Liver (tissue), 9 donors: ENCODE measurements around the gene EMSY. TPM values are rescaled to one million over a fixed set of nuclear protein-coding genes. Genes with fewer than 3 reads are reported as not detected.

ENCODE experiments used
- DNase-seq: peaks from one replicate; pipeline ENCODE4 v3.0.0-alpha.2; 2017; ENCODE audit warnings: low spot score
- H3K27ac ChIP-seq, 2 donors: one replicate each; pipeline ENCODE4 v1.7.0; 2013; ENCODE audit warnings: inconsistent platforms in 2 of 2, low read length in 2 of 2, control low read depth in 1 of 2, low read depth in 1 of 2, mild to moderate bottlenecking in 1 of 2
- H3K27me3 ChIP-seq, 4 donors: one replicate each; pipeline versions ENCODE4 v1.6.1 to v1.7.0; 2013; ENCODE audit warnings: low read length in 3 of 4, inconsistent platforms in 1 of 4, mild to moderate bottlenecking in 1 of 4, moderate library complexity in 1 of 4; ENCODE audit not compliant: control insufficient read depth in 4 of 4, insufficient read depth in 4 of 4
- H3K36me3 ChIP-seq, 4 donors: one replicate each; pipeline versions ENCODE4 v1.6.1 to v1.7.0; 2013; ENCODE audit warnings: low read length in 3 of 4, mild to moderate bottlenecking in 3 of 4, low read depth in 1 of 4, moderate library complexity in 1 of 4; ENCODE audit not compliant: control insufficient read depth in 4 of 4, insufficient read depth in 3 of 4
- H3K4me1 ChIP-seq, 4 donors: one replicate each; pipeline versions ENCODE4 v1.6.1 to v1.7.0; 2013; ENCODE audit warnings: low read length in 3 of 4, mild to moderate bottlenecking in 3 of 4, moderate library complexity in 1 of 4; ENCODE audit not compliant: control insufficient read depth in 4 of 4, insufficient read depth in 4 of 4
- H3K4me3 ChIP-seq, 3 donors: one replicate each; pipeline versions ENCODE4 v1.6.1 to v1.7.0; 2013; ENCODE audit warnings: low read length in 3 of 3, control low read depth in 1 of 3, low read depth in 1 of 3, mild to moderate bottlenecking in 1 of 3
- H3K9ac ChIP-seq, 2 donors: one replicate each; pipeline ENCODE4 v1.7.0; 2013; ENCODE audit warnings: low read length in 2 of 2, mild to moderate bottlenecking in 2 of 2, moderate library complexity in 2 of 2, control low read depth in 1 of 2, low read depth in 1 of 2
- H3K9me3 ChIP-seq, 4 donors: one replicate each; pipeline versions ENCODE4 v1.6.1 to v1.7.0; 2013; ENCODE audit warnings: low read length in 3 of 4; ENCODE audit not compliant: control insufficient read depth in 4 of 4
- CTCF ChIP-seq: fragments of 150-350 bp; IDR thresholded peaks from 2 replicates; pipeline ENCODE4 v1.5.1; 2017; ENCODE audit warnings: improper control_type of control experiment, low read depth, low read length; ENCODE audit not compliant: missing input control
- EGR1 ChIP-seq, 2 donors: IDR thresholded peaks; 2 replicates each; pipeline ENCODE4 v1.6.1; 2016 to 2018; ENCODE audit warnings: antibody characterized with exemption in 2 of 2, low read depth in 2 of 2
- FOXA2 ChIP-seq: IDR thresholded peaks from 2 replicates; pipeline ENCODE4 v1.6.1; 2016; ENCODE audit warnings: antibody characterized with exemption
- GABPA ChIP-seq, 2 donors: IDR thresholded peaks in 1 of 2; conservative IDR thresholded peaks in 1 of 2; 2 replicates each; pipeline ENCODE4 v1.6.1; 2016; ENCODE audit warnings: antibody characterized with exemption in 2 of 2, mild to moderate bottlenecking in 1 of 2, moderate library complexity in 1 of 2
- HNF4A ChIP-seq, 2 donors: conservative IDR thresholded peaks; 2 replicates each; pipeline ENCODE4 v1.6.1; 2016; ENCODE audit warnings: antibody characterized with exemption in 2 of 2, mild to moderate bottlenecking in 2 of 2
- HNF4G ChIP-seq: IDR thresholded peaks from 2 replicates; pipeline ENCODE4 v1.6.1; 2016; ENCODE audit warnings: antibody characterized with exemption
- JUND ChIP-seq, 2 donors: IDR thresholded peaks; 2 replicates each; pipeline ENCODE4 v1.6.1; 2016; ENCODE audit warnings: antibody characterized with exemption in 2 of 2
- MAX ChIP-seq: IDR thresholded peaks from 2 replicates; pipeline ENCODE4 v1.6.1; 2016; ENCODE audit warnings: antibody characterized with exemption
- NR2F2 ChIP-seq: IDR thresholded peaks from 2 replicates; pipeline ENCODE4 v1.6.1; 2016; ENCODE audit warnings: antibody characterized with exemption
- RAD21 ChIP-seq, 2 donors: IDR thresholded peaks; 2 replicates each; pipeline ENCODE4 v1.6.1; 2016; ENCODE audit warnings: antibody characterized with exemption in 2 of 2, mild to moderate bottlenecking in 2 of 2
- RXRA ChIP-seq, 2 donors: IDR thresholded peaks; 2 replicates each; pipeline ENCODE4 v1.6.1; 2017 to 2018; ENCODE audit warnings: antibody characterized with exemption in 2 of 2, mild to moderate bottlenecking in 1 of 2
- SP1 ChIP-seq: IDR thresholded peaks from 2 replicates; pipeline ENCODE4 v1.6.1; 2018; ENCODE audit warnings: antibody characterized with exemption, mild to moderate bottlenecking
- polyA plus RNA-seq, 2 donors: library from polyadenylated mRNA; stranded (reverse) in 1 of 2; unstranded in 1 of 2; fragments of 200-250 nt in 1 of 2; fragments of >200 nt in 1 of 2; fragmentation: Nextera tagmentation in 1 of 2; extraction: Ambion mirVana in 1 of 2; gene quantifications; one replicate each; pipeline versions ENCODE4 v1.2.1 to v1.2.3, GENCODE V29; 2013 to 2015
- total RNA-seq, 2 donors: library from RNA; depleted of rRNA; stranded (reverse); fragments of >200 nt; gene quantifications; one replicate each; pipeline ENCODE4 v1.2.3, GENCODE V29; 2014
- TF ChIP-seq, protein P1 (sequence below): IDR thresholded peaks from 2 replicates; pipeline ENCODE4 v1.6.1; 2016; ENCODE audit warnings: antibody characterized with exemption, mild to moderate bottlenecking
- TF ChIP-seq, protein P2 (sequence below): IDR thresholded peaks from 2 replicates; pipeline ENCODE4 v1.6.1; 2016; ENCODE audit warnings: antibody characterized with exemption
- TF ChIP-seq, protein P3 (sequence below): IDR thresholded peaks from 2 replicates; pipeline ENCODE4 v1.6.1; 2016; ENCODE audit warnings: antibody characterized with exemption
- donor health status: healthy.
- donor health status: healthy.
- donor health status: healthy.
- donor health status: healthy.
- donor health status: healthy.

Gene EMSY
- total and polyA plus RNA-seq, 4 donors = 4.2 to 14.8 (median 8.9) TPM

DNA sequence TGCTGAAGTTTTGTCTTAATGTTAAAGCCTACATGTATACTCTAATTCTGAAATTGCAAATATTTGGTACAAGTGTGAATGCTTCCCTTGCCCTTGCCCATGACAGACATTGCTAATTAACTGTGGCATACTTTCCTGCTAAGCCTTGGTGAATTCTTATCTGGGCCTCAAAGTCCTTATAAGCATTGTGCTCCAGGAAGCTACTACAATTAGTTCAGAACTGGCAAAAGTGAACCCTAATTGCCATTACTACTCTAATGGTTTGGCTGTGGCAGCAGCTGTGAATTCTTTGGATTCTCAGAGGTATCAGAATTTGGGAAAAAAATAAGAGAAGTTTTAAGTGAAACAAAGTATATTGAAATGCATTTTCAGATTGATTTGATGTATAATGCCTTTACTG lies 24.3 kb downstream of the EMSY start:
- H3K27ac ChIP-seq = no peak overlapping the region
- DNase-seq = no peak
- H3K27me3 ChIP-seq = no peaks in the 10 kb centered on the region
- TF ChIP-seq JUND (IDR thresholded peaks at IDR 0.05) (no peak), GABPA (IDR thresholded peaks at IDR 0.05 in 1 of 2, conservative IDR thresholded peaks at IDR 0.05 in 1 of 2) (no peak), NR2F2 (no peak), FOXA2 (no peak), EGR1 (IDR thresholded peaks at IDR 0.05; ENCODE audit: low read depth in 2 of 2) (no peak), SP1 (no peak), CTCF (no peak), HNF4G (no peak), HNF4A (conservative IDR thresholded peaks at IDR 0.05) (no peak), RAD21 (IDR thresholded peaks at IDR 0.05) (no peak), RXRA (IDR thresholded peaks at IDR 0.05) (no peak), MAX (no peak)
- TF ChIP-seq, protein P1, sequence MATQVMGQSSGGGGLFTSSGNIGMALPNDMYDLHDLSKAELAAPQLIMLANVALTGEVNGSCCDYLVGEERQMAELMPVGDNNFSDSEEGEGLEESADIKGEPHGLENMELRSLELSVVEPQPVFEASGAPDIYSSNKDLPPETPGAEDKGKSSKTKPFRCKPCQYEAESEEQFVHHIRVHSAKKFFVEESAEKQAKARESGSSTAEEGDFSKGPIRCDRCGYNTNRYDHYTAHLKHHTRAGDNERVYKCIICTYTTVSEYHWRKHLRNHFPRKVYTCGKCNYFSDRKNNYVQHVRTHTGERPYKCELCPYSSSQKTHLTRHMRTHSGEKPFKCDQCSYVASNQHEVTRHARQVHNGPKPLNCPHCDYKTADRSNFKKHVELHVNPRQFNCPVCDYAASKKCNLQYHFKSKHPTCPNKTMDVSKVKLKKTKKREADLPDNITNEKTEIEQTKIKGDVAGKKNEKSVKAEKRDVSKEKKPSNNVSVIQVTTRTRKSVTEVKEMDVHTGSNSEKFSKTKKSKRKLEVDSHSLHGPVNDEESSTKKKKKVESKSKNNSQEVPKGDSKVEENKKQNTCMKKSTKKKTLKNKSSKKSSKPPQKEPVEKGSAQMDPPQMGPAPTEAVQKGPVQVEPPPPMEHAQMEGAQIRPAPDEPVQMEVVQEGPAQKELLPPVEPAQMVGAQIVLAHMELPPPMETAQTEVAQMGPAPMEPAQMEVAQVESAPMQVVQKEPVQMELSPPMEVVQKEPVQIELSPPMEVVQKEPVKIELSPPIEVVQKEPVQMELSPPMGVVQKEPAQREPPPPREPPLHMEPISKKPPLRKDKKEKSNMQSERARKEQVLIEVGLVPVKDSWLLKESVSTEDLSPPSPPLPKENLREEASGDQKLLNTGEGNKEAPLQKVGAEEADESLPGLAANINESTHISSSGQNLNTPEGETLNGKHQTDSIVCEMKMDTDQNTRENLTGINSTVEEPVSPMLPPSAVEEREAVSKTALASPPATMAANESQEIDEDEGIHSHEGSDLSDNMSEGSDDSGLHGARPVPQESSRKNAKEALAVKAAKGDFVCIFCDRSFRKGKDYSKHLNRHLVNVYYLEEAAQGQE = no peak
- TF ChIP-seq, protein P2, sequence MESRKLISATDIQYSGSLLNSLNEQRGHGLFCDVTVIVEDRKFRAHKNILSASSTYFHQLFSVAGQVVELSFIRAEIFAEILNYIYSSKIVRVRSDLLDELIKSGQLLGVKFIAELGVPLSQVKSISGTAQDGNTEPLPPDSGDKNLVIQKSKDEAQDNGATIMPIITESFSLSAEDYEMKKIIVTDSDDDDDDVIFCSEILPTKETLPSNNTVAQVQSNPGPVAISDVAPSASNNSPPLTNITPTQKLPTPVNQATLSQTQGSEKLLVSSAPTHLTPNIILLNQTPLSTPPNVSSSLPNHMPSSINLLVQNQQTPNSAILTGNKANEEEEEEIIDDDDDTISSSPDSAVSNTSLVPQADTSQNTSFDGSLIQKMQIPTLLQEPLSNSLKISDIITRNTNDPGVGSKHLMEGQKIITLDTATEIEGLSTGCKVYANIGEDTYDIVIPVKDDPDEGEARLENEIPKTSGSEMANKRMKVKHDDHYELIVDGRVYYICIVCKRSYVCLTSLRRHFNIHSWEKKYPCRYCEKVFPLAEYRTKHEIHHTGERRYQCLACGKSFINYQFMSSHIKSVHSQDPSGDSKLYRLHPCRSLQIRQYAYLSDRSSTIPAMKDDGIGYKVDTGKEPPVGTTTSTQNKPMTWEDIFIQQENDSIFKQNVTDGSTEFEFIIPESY = no peak
- TF ChIP-seq, protein P3, sequence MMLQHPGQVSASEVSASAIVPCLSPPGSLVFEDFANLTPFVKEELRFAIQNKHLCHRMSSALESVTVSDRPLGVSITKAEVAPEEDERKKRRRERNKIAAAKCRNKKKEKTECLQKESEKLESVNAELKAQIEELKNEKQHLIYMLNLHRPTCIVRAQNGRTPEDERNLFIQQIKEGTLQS = no peak
- no peak overlapping the region for H3K4me3 ChIP-seq
- H3K36me3 ChIP-seq = peaks cover 10 to 20% (median 14%) of the 10 kb centered on the region in 4 donors
- no peaks in the 10 kb centered on the region for H3K4me1 ChIP-seq
- no peaks in the 10 kb centered on the region for H3K9me3 ChIP-seq
- no peak overlapping the region for H3K9ac ChIP-seq

- H3K36me3 ChIP-seq = peaks cover 10 to 24% (median 18%) of the 10 kb centered on the region in 4 donors
- TF ChIP-seq HNF4A (conservative IDR thresholded peaks at IDR 0.05) (no peak), EGR1 (IDR thresholded peaks at IDR 0.05; ENCODE audit: low read depth in 2 of 2) (no peak), HNF4G (no peak)
- H3K27me3 ChIP-seq = no peaks in the 10 kb centered on the region
- no peaks in the 10 kb centered on the region for H3K4me1 ChIP-seq
- no peak overlapping the region for H3K27ac ChIP-seq
- no peaks in the 10 kb centered on the region for H3K9me3 ChIP-seq
- no peak overlapping the region for H3K9ac ChIP-seq
- H3K4me3 ChIP-seq = no peak overlapping the region
- no peak for DNase-seq
These were observed 26.6 kb downstream of the EMSY start for GRCh38 chr11:76471382-76471781.
